Measurements from ENCODE around the gene PLEKHG5.
"Not testable (repeated sequence)": the region's sequence is repeated elsewhere in the genome, so short reads cannot be mapped to it uniquely, and the experiment has no call there.

The PLEKHG5 gene

DNA sequence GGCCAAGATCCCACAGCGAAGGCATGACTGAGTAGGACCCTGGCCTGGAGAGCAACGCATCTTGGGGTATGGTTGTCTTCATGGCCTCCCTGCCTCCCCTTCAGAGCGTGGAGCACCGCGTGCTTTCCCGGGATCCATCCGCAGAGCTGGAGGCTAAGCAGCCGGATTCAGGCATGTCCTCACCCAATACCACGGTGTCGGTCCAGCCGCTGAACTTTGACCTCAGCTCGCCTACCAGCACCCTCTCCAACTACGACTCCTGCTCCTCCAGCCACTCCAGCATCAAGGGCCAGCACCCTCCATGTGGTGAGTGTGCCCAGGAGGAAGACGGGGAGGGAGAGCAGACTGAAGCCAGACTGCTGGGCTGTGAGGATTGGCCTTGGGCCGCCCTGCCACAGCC is 47.1 kb downstream of the PLEKHG5 start:
- no peak for DNase-seq

DNA sequence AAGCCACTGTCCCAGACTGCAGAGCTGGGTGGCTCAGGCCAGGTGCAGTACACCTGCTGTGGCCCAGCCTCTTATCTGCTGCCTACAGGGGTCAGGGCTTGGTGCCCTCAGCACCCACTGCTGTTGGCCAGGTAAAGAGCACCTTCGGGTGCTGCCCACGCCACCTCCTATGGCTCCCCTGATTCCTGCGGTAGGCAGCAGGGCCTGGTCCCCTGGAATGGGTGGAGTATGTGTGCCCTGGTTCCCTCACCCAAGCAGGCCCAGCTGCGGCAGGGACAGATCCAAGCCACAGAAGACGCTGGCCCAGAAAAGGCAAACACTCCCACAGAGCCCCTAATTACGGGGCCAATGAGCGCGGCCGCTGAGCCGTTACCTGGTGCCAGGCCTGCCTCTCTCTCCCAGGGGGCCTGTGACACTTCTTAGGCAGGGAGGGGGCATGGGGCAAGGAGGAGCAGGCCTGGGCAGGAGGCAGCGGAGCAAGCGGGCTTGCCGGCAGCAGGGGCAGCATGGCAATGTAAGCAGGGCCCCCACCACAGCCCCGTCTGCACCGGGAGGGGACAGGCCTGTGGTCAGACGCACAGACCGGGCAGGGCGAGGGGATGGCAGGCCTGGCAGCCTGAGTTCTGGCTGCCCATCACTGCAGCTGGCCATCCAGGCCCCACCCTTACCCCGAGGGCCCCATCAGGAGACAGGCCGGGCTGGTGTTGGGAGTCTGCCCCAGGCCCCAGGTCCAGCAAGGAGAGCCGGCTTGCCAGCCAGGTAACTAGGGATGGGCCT is 47.9 kb downstream of the PLEKHG5 start:
- no peak for DNase-seq

GRCh38 chr1:6441586-6441985 is 49.9 kb downstream of the PLEKHG5 start:
- DNase-seq, result no peak

- no peak for DNase-seq
These were observed 51.0 kb downstream of the PLEKHG5 start for GRCh38 chr1:6440198-6441126.

DNA sequence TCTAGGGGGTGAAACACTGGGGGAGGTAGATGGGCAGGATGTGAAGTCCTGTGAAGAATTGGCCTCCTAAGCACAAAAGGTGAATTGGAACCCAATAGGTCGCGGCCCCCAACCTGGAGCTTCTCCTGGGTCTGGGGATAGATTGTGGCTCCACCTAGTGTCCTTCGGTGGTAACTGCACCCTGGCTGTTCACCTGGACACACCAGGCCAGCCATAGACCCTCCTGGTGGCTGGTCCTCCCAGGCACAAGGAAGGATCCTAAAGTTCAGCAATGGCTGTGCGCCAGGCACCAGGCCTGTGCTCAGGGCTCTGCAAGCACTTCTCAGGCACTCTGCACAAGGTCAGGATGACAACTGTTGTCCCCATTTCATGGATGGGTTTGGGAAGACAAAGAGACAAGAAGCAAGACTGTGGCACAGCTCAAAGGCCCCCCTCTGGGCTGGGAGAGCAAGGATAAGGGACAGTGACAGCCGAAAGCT is 53.4 kb downstream of the PLEKHG5 start:
- peak; percentile 40 for DNase-seq

- peak; percentile 35 for DNase-seq
These were observed 54.3 kb downstream of the PLEKHG5 start for GRCh38 chr1:6437012-6437700.

- not testable (repeated sequence) for DNase-seq
These were observed 55.2 kb downstream of the PLEKHG5 start for GRCh38 chr1:6436277-6436676.

- DNase-seq, result no peak
These were observed 55.9 kb downstream of the PLEKHG5 start for GRCh38 chr1:6435547-6435946.

DNA sequence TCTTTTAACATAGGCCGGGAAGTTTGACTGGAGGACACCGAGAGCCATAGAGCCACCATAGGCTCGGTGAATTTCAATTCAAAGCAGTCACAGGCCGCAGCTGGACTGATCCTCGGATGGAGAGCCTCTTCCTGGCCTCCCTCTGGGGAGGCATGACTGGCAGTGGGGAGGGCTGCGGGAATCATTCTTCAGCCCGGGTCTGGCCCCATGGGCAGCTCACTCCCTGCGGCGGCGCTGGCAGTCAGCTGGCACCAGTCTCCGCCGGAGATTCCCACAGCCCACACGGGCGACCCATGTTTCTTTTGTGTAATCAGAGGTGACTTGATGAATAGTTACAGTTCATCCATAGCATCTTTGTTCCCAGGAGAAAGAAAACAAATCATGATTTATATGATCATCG is 56.3 kb downstream of the PLEKHG5 start:
- no peak for DNase-seq

GRCh38 chr1:6434186-6434585 is 57.3 kb downstream of the PLEKHG5 start:
- no peak for DNase-seq

GRCh38 chr1:6431645-6432579 is 59.6 kb downstream of the PLEKHG5 start:
- not testable (repeated sequence) for DNase-seq

DNA sequence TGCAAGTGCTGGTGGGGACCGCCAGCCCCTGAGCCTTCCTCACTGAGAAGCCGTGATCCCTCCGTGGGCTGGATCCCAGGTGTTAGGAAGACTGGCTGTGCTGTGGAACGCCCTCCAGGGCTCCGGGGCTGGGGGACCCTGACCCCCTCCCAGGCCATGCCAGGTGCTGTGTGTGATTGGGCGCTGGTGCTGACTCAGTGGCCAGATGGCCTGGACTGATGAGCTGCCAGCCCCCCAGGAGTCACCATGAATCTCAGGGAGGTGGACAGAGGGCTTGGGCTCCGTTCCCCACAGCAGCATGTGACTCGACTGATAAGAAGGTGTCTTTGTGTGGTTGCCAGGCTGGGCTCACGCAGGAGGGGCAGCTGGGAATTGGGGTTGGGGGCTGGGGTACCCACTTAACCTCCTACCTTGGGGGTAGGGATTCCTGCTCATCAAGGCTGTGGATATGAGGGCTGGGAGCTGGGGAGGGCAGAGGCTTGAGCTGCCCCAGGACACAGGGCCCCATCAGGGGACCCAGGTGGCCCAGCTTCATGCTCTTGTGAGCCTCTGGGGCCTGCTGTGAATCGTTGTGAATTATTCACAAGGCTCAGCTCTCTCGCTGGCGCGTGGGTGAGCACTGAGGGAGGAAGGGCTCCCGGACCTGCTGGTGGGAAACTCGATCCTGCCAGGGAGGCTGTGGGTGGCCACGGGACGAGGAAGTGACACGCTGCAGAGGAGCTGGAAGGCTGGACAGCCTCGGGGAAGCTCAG is 61.6 kb downstream of the PLEKHG5 start:
- DNase-seq, result not testable (repeated sequence)

- DNase-seq, result not testable (repeated sequence)
These were observed 63.0 kb downstream of the PLEKHG5 start for GRCh38 chr1:6428453-6428852.

- peak; percentile 42 for DNase-seq
These were observed 63.8 kb downstream of the PLEKHG5 start for GRCh38 chr1:6427441-6428390.

- no peak for DNase-seq
These were observed 64.5 kb downstream of the PLEKHG5 start for GRCh38 chr1:6426972-6427350.

DNA sequence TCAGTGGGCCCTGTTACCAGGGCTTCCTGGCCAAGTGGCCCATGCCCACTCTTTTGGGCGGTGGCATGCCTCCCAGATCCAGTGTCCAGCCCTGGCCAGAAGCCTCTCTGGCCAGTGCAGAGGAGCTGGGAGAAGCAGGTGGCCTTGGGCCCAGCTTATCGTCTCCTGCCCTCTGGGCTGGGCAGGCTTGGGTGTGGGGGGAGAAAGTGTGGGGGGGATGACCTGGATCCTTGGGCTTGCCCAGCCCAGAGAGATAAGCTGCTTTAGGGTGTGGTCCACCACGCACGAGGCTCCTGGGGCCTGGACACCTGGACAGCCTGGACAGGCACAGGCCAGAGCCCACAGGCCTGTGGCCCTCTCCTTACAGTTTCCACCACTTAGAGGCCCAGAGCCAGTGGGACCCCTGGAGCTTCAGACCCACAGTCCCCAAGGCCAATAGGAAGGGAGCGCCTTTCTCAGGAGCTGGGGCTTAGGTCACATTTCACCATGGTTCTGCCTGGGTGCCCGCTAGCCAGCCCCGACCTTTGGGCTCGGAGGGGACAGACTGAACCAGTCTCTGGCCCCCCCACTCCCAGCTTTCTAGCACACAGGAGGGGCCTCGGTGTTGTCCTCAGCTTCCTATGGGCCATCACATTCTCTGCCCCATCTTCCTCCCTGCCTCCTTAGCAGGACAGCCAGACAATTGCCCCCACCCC is 65.0 kb downstream of the PLEKHG5 start:
- no peak for DNase-seq

DNA sequence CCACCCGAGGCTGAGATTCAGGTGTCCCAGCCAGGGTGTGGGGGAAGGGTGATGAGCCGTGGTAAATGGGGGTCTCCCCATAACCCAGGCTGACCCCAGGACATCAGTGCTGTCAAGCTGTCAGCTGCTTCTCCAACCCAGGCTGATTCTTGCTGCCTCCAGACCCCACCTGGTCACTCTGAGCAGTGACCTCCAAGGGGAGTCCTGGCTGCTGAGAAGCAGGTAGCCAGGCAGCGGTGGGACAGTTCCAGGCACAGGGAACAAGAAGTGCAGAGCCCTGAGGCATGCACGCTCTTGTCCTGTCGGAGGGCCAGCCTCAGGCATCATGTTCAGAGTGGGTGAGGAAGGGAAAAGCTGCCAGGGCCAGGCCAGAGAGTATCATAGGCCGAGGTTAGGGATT is 65.8 kb downstream of the PLEKHG5 start:
- no peak for DNase-seq

- DNase-seq, result no peak
These were observed 66.6 kb downstream of the PLEKHG5 start, which contains the start of gene ESPN for GRCh38 chr1:6424619-6425593. TSS of gene ESPN (plus strand) at chr1:6424776. CDS start at chr1:6424956, 180 bp downstream.

Data from DMS153 (cell line).